Measurements from ENCODE around the gene CA10. TPM values are rescaled to one million over a fixed set of nuclear protein-coding genes. Genes with fewer than 3 reads are reported as not detected.
A peak's percentile ranks its signal among the peaks of the same experiment; 100 is the strongest.

The CA10 gene
- total and polyA plus RNA-seq, 2 donors (not counting 1 experiment from before 2014, with no cell fraction given) = not detected

DNA sequence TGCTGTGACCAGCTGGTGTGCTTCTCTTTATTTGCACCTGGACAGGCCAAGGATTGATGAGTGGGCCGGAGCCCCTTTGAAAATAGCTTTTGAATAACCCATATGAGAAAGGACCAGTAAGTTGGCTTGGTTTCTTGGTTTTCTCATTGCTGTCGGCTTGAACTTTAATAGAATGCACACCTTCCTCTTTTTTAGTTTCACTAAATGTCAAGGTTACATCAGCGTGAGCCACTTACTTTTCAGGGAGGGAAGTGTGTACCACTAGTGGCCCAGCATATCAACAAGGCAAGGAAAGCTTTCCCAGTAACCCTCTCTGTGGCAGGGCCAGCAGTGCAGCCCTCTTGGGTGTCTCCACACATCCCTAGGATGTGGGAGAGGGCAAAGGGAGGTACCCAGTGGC is 433.3 kb downstream of the CA10 start:
- no peaks in the 10 kb centered on the region for H3K4me1 ChIP-seq (ENCODE audit: control insufficient read depth, extremely low read depth, insufficient read depth, low read length)
- H3K79me2 ChIP-seq (ENCODE audit: control insufficient read depth, insufficient read depth, low read length) = no peaks in the 10 kb centered on the region
- H2AFZ ChIP-seq (ENCODE audit: low read length) = no peak overlapping the region
- no peaks in the 10 kb centered on the region for H3K9me3 ChIP-seq (ENCODE audit: control insufficient read depth, insufficient read depth, low read depth, low read length)
- H3K9ac ChIP-seq (ENCODE audit: insufficient read depth, low read length) = no peak overlapping the region
- DNase-seq (ENCODE audit: low read depth in 2 of 2) = no peak
- H3K27me3 ChIP-seq (ENCODE audit: control insufficient read depth, insufficient read depth, low read length) = no peaks in the 10 kb centered on the region
- no peak overlapping the region for H3K4me3 ChIP-seq (replicated peaks in 1 of 4; ENCODE audit: control extremely low read depth in 1 of 4, insufficient read depth in 1 of 4, low read depth in 3 of 4, low read length in 4 of 4)
- H3K27ac ChIP-seq (ENCODE audit: insufficient read depth, low read length) = no peak overlapping the region
- no peaks in the 10 kb centered on the region for H4K20me1 ChIP-seq (ENCODE audit: control insufficient read depth, extremely low read depth, insufficient read depth, low read length)
- no peak for TF ChIP-seq EZH2 (IDR thresholded peaks at IDR 0.05; ENCODE audit: low read length, missing control alignments)
- TF ChIP-seq, protein P1, sequence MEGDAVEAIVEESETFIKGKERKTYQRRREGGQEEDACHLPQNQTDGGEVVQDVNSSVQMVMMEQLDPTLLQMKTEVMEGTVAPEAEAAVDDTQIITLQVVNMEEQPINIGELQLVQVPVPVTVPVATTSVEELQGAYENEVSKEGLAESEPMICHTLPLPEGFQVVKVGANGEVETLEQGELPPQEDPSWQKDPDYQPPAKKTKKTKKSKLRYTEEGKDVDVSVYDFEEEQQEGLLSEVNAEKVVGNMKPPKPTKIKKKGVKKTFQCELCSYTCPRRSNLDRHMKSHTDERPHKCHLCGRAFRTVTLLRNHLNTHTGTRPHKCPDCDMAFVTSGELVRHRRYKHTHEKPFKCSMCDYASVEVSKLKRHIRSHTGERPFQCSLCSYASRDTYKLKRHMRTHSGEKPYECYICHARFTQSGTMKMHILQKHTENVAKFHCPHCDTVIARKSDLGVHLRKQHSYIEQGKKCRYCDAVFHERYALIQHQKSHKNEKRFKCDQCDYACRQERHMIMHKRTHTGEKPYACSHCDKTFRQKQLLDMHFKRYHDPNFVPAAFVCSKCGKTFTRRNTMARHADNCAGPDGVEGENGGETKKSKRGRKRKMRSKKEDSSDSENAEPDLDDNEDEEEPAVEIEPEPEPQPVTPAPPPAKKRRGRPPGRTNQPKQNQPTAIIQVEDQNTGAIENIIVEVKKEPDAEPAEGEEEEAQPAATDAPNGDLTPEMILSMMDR (conservative IDR thresholded peaks at IDR 0.05 in 1 of 2, IDR thresholded peaks at IDR 0.05 in 1 of 2; ENCODE audit: low read depth in 1 of 2, low read length in 2 of 2) = no peak
- no peaks in the 10 kb centered on the region for H3K36me3 ChIP-seq (ENCODE audit: control insufficient read depth, insufficient read depth, low read length)
- H3K4me2 ChIP-seq (ENCODE audit: extremely low read depth, insufficient read depth, low read length) = no peak overlapping the region

DNA sequence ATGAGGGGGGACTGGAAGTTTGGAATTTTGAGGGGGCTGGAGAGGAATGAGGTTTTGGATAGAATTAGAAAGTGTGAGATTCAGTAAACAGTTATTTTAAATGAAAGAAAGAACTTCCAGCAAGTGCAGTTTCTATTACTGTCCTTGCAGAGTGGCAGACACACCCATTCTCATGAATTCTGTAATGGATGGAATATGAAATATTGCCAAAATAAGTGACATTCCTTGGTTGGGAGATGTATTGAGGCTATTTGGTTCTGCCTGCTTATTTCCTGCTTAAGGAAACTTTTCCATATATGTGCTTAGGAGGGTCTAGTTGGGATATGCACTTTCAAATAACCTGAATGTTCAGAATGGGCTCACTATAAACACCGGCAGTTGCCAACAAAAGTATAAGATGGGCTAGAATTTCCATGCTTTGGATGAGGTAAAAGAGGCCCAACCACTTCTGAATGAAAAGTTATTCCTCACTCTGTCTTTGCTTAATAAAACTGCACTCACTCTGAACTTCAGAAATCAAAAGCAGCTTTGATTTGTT is 434.4 kb downstream of the CA10 start:
- no peaks in the 10 kb centered on the region for H3K9me3 ChIP-seq (ENCODE audit: control insufficient read depth, insufficient read depth, low read depth, low read length)
- H4K20me1 ChIP-seq (ENCODE audit: control insufficient read depth, extremely low read depth, insufficient read depth, low read length) = no peaks in the 10 kb centered on the region
- no peak for TF ChIP-seq EZH2 (IDR thresholded peaks at IDR 0.05; ENCODE audit: low read length, missing control alignments)
- TF ChIP-seq, protein P1 (conservative IDR thresholded peaks at IDR 0.05 in 1 of 2, IDR thresholded peaks at IDR 0.05 in 1 of 2; ENCODE audit: low read depth in 1 of 2, low read length in 2 of 2) = no peak
- H3K4me1 ChIP-seq (ENCODE audit: control insufficient read depth, extremely low read depth, insufficient read depth, low read length) = no peaks in the 10 kb centered on the region
- H3K79me2 ChIP-seq (ENCODE audit: control insufficient read depth, insufficient read depth, low read length) = no peaks in the 10 kb centered on the region
- no peak overlapping the region for H3K27ac ChIP-seq (ENCODE audit: insufficient read depth, low read length)
- no peak overlapping the region for H2AFZ ChIP-seq (ENCODE audit: low read length)
- no peak overlapping the region for H3K4me2 ChIP-seq (ENCODE audit: extremely low read depth, insufficient read depth, low read length)
- no peak overlapping the region for H3K9ac ChIP-seq (ENCODE audit: insufficient read depth, low read length)
- no peak overlapping the region for H3K4me3 ChIP-seq (replicated peaks in 1 of 4; ENCODE audit: control extremely low read depth in 1 of 4, insufficient read depth in 1 of 4, low read depth in 3 of 4, low read length in 4 of 4)
- no peaks in the 10 kb centered on the region for H3K27me3 ChIP-seq (ENCODE audit: control insufficient read depth, insufficient read depth, low read length)
- H3K36me3 ChIP-seq (ENCODE audit: control insufficient read depth, insufficient read depth, low read length) = no peaks in the 10 kb centered on the region
- DNase-seq (ENCODE audit: low read depth in 2 of 2) = no peak

DNA sequence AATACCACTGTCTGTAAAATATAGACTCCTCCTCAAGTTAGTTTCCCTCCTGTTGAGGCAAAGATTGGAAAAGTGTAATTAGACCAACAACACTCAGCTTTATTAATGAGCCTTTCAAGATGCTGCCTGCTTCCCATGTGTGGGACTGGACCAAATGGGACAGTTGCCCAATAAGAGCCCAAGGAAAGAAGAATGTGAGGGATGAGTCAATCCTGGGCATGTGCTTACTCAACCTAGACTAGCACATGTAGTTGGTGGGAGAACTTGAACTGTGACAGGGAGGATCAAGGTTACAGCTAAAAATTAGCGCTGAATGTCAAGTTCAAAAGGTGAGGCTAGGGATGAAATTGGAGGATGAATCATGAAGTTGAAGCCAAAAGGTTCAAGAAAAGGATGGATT is 435.5 kb downstream of the CA10 start:
- H3K36me3 ChIP-seq (ENCODE audit: control insufficient read depth, insufficient read depth, low read length) = no peaks in the 10 kb centered on the region

More for the DNA sequence above, 435.5 kb downstream of the CA10 start:
- DNase-seq (ENCODE audit: low read depth in 2 of 2) = peak in 1 of 2 donors; percentile 4
- Histone ChIP-seq H3K79me2 (ENCODE audit: control insufficient read depth, insufficient read depth, low read length) (no peaks in the 10 kb centered on the region), H3K27me3 (ENCODE audit: control insufficient read depth, insufficient read depth, low read length) (no peaks in the 10 kb centered on the region), H3K4me1 (ENCODE audit: control insufficient read depth, extremely low read depth, insufficient read depth, low read length) (no peaks in the 10 kb centered on the region), H3K4me3 (replicated peaks in 1 of 4; ENCODE audit: control extremely low read depth in 1 of 4, insufficient read depth in 1 of 4, low read depth in 3 of 4, low read length in 4 of 4) (no peak overlapping the region), H3K27ac (ENCODE audit: insufficient read depth, low read length) (no peak overlapping the region), H3K4me2 (ENCODE audit: extremely low read depth, insufficient read depth, low read length) (no peak overlapping the region), H4K20me1 (ENCODE audit: control insufficient read depth, extremely low read depth, insufficient read depth, low read length) (no peaks in the 10 kb centered on the region), H3K9me3 (ENCODE audit: control insufficient read depth, insufficient read depth, low read depth, low read length) (no peaks in the 10 kb centered on the region), H2AFZ (ENCODE audit: low read length) (no peak overlapping the region), H3K9ac (ENCODE audit: insufficient read depth, low read length) (no peak overlapping the region)
- TF ChIP-seq, protein P1 (conservative IDR thresholded peaks at IDR 0.05 in 1 of 2, IDR thresholded peaks at IDR 0.05 in 1 of 2; ENCODE audit: low read depth in 1 of 2, low read length in 2 of 2) = no peak
- TF ChIP-seq EZH2 (IDR thresholded peaks at IDR 0.05; ENCODE audit: low read length, missing control alignments) = no peak
